ENCODE measurements around the gene MREG.

MREG gene

DNA sequence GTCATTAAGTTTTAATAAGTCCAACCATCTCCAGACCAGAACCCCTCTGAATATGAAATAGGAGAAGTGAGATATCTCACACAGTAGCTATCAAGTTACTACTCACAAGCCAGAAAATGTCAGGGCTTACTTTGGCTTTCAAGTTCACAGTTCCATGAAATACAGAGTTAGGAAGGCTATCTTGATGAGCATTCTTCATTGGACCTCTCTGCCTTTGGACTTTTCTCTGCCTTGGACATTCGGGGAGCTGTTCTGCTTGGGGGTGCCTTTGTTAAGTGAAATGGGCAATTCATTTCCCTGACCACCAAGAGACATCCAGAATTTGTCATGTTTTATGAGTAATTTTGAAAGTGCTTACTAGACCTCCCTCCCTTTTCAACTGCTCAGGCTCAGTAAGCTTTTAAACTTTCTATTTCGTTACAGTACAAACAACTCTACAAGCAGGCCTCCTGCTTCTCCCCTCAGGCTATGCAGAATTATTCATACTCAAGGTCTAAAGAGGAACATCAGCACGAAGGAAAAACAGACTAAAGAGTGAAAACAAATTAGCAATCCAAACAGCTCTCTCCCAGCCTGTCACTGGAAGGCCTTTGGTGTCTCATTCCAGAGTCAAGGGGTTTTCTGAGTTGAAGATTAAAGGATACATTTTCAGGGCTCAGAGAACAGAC lies 95.3 kb downstream of the MREG start:
- no peak for DNase-seq

DNA sequence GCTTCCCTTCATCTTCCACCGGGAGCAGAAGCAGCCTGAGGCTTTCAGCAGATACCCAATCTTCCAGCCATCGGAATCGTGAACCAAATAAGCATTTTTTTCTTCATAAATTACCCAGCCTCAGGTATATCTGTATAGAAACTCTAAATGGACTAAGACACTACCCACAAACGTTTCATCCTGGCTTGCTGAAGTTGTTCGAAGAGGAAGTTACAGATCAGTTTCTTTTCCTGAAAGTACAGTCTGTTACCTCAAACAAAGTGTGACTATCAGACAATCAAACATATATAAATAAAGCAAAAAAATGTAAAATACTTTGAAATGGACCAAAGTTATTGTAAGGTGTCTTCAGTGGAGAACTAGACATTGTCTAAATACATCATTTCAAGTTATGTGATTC lies 97.9 kb downstream of the MREG start:
- DNase-seq, result no peak

DNA sequence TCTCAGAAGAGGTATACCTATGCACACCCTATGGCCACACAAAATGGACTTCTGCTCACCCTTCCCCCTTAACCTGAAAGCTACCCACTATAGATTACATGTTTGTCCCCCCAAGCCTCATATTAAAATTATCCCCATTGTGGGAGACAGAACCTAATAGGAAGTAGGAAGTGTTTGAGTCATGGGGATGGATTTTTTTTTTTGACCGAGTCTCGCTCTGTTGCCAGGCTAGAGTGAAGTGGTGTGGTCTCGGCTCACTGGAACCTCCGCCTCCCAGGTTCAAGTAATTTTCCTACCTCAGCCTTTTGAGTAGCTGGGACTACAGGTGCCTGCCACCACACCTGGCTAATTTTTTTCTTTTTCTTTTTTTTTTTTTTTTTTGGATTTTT lies 98.6 kb downstream of the MREG start:
- DNase-seq, result no peak

DNA sequence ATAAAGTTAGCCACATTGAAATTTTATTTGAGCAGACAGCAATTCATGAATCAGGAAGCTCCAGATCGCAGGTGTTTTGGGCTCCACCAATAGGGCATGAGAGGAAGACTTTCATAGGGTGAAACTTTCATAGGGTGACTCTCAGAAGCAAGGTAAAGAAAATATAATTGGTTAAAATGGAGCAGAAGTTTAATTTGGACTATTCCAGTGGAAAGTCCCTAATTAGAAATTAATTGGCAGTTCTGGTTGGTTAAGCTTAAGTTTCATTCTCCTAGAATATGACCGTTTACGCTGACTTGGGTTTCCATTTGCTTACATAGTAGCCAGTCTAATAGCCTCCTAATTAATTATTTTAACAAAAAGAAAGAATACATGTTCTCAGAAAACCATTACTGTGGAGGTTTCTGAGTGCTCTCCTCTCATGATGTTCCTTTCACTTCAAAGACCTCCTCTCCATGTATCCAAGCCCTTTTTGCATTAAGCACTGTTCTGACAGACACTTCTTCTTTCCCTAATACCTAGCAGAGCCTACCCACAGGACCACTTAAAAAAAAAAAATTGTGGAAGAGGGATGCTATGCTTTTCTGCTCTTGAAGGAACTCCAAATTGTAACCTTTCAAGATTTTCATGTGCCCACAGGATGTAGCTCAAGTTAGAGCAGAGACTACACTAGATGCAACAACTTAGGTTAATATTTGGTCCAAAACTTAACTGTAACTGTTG lies 99.1 kb downstream of the MREG start:
- DNase-seq, result no peak

DNA sequence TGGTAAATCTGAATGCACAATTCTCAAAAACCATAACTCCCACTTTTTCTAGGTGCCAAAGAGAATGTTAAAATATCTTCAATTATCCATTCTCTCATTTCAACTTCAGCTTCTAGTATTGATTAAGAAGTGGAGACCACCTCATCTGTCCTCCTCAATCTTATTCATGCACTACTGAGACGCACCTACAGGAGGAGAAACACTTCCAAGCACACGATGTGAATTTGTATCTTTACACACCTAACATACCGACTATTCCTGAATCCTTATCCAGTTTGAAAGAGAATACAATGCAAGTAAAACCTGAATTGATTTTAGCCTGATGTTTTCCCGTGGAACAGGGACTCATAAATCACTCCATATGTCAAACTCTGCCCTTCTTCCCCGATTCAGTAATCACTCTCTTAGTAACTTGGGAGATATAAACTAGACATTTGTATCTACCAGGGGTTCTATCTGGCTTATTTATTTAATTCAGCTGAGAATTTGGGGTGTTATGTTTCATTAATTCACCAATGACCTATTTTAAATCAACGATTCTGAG lies 101.0 kb downstream of the MREG start:
- DNase-seq, result no peak

DNA sequence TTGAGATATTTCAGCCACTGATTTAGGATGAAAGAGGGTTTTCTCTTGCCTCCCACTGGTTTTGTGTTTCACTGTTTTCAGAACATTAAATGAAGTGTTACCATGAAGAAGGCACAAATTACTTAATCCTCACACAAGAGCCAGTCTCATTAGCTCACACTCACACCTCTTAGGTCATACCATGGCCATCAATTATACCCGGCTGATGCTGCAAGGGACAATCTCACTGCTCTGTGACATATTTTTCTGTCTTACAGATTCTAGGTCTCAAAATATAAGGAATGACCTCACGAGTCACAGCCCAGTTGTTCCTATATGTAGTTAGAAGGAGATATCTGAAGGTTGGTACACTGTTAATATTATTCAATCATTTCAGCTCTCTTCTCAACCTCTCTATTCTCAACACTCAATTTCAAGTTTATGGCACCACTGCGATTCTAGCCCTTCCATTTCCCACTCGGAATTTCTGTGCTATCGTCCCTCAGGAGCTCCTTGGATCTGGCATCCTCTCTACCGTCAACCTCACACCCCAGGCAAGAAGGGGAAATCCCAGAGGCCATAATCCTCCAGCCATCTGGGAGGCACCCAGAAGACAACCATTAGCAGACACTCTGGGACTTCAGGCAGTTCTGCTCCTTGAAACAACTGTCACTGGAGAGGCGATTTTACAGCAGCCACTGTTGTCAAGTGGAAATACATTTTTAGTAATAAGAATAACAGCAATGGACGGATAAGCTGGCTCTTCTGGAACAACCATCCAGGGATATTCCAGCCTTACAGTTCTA lies 101.9 kb downstream of the MREG start:
- DNase-seq, result no peak

DNA sequence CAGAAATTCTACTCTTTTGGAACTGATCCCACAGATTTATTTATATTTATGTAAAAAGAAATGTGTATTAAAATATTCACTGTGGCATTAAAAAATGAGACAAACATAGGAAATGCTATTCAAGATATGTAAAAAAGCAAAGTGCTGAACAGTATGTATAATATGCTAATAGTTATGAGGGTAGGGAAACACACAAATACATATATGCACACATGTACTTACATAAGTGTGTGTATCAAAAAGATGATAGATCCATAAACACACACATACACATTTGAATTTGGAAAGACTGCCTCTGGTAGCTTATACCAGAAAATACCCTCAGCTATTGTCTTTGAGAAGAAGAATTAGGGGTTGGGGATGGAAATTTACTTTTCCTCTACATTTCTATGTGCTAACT lies 103.2 kb downstream of the MREG start:
- no peak for DNase-seq

DNA sequence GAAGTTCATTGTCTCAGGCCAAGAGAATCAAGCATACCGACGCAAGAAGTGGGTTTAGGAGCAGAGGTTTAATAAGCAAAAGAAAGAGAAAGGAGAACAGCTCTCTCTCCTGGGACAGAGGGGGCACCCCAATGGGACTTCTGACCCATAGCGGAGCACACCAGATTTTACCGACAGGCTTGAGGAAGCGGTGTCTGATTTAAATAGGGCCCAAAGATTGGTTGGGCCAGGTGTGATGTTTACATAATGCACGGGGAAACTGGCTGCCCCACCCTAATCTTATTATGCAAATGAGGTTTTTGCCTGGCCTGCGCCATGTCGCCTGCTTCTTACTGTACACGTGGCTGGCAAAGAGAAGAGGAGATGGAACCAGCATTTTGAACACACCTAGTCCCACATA lies 106.2 kb downstream of the MREG start:
- DNase-seq, result no peak

DNA sequence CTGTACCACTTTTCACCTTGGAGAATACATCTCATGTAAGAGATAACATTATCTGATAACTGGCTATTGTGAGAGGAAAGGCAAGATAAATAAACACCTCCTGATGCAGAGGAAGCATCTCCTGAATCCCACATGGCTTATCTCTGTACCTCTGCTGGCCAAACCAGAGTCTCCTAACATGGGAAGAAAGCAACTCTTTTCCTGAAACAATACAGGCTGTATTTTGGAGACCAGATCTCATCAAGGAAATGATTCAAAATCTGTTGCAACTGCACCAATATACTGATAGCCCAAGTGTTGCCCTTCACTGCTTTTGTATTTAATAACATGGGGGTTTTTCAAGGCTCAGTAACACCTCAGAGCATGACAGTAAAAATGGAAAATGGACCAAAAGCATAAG lies 106.9 kb downstream of the MREG start:
- no peak for DNase-seq

DNA sequence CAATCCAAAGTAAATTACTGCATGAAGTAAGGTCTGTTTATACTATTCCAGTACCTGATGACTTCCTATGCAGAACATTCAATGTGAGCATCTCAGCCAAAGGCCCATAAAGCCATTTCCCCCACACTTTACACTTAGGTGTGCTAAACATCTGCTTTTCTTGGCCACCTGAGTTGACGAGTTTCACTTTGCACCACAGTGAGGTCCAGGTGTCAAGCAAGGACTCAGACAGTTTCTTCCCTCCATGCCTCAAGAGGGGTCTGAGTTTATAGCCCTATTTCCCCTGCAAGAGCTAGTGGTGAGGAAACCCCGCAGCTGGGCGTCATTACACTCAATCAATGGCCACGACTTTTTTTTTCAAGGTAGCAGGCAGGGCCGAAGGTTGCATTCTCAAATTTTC lies 107.7 kb downstream of the MREG start:
- no peak for DNase-seq

DNA sequence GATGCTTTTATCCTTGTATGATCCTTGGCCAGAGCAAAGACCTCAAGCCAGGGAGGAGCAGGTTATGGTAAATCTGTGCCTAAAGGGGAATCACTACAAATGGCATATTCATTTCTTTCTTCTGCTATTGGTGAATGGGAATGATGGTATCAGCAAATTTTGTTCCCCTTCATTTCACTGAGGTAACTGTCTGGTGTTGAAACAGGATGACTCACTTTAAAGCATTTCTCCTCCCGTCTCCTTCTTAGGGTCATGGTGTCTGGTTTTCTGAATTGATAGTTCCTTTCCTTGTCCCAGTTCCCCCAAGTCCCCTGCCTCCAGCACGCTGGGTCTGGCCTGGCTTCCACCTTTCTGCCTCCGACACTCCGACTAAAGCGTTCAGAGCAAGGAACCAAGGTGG lies 109.2 kb downstream of the MREG start:
- DNase-seq, result no peak

DNA sequence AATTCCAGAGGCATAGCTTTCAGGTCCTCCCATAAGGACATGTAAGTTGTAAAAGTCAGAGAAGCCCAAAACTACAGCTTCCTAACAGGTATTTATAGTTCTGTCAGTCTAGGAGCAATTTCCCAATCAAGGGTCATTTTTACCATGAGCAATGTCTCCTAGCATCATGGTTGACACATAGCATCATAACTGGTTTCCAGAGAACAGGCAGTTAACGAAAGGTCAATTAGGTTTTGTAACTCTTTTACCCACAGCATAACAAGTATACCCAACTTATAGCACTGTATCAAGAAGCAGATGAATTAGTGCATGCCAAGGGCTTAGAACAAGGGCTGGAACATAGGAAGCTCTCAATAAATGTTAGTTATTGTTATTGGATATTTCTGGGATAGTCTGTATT lies 110.1 kb downstream of the MREG start:
- DNase-seq, result no peak

DNA sequence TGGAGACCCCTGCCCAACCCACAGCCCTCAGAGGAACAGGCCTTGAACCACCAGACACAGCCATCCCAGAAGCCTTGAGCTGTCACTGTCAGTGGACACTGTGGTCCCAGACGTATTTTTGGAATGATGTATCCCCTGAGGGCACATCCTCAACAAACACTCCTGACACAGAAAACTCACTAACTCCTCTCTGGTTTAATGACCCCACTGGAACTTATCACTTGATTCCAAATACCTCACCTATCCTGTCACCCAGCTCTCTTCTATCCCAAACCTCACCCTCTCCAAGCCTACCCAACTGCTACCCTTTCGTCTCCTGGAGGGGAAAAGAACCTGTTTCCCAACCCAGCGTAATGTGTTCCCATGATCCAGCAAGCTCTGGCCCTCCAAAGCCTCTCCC lies 111.6 kb downstream of the MREG start:
- no peak for DNase-seq

DNA sequence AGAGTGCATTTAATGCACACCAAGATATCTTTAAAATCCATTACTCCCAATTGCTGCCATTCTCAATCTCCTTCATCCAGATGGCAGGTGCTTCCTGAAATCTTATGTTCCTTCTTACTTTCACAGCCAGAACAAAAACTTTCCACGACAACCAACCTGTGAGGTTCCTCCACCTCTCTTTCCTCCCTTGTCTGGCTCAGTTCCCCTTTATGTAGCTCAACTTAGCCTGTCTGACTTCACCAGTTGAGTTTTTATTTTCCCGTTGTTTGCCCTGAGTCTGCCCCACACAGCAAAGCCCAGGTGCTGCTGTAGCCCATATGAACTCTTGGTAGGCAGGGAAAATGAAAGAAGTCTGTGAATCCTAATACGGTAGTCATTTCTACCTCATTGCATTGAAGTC lies 112.5 kb downstream of the MREG start:
- no peak for DNase-seq

DNA sequence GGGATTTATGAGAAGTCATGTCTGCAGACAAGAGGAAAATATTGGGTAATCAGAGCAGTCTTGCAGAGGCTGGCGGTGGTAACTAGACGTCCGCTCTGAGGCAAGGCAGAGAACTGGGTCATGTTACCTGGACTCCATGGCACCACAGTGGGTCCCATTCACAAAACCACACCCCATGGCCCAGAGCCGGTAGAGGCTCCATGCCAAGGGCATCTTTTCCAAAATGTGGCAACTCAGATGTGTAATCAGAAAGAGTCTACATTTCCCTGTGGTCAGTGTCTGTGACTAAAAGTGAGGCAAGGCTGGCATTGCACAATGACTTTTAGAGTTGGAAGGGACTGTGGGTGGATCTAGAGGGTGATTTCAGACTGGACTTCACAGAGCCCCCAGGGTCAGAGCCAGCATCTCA lies 113.1 kb downstream of the MREG start:
- DNase-seq, result no peak

DNA sequence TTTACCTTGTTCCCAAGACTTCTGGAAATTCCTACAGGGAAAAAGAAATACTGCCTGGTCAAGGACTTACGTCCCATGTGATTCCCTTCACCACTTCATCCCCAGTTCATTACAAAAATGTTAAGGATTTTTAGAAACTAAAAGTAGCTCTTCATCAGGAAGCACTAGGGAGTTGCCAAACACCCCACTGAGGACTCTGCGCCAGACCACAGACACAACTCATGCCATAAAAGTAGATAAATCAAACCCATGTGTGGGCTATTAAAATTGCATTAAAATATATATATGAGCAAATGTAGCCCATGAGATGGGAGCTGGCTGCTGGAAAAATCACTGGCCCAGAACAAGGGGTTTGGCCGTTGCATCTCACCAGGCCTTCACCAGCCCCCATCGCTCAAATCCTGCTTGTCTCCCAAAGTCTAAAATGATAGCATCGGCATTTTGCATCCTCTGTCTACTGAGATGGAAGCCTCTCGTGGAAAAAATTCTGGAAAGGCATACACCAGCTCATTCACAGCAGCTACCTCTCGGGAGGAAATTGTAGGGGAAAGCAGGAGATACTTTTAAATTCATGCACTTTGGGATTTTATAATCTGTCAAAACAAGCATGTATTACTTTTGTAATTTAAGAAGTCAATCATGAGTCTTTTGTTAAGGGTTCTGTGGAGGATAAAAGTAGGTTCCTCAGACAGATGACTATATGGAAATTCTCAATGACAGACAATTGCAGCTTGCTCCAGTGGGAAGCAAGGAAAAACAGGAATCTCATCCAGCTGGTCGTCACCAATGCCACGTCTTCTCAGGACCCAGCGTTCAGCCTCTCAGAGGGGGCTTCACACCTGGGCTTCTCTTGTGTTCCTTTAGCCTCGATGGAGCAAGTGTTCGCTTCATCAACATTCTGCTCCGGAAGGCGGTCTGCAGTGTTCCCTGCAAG lies 113.9 kb downstream of the MREG start:
- no peak for DNase-seq

DNA sequence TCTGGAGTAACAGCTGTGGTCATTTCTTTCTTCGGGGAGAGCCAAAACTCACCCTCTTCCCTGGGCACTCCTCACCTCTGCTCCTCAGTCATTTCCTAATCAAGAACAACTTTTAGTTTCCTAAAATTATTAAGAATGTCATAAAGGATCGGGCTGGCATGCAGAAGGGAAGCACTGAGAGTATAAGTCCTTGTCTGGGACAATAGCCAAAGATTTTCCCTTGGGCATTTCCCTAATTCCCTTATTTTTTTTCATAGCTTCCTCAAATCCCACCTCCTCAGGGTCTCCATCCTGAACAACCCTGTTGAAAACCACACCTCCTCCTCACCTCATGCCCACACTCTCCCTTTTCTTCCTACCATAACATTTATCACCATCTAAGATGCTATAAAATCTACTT lies 115.0 kb downstream of the MREG start:
- no peak for DNase-seq

DNA sequence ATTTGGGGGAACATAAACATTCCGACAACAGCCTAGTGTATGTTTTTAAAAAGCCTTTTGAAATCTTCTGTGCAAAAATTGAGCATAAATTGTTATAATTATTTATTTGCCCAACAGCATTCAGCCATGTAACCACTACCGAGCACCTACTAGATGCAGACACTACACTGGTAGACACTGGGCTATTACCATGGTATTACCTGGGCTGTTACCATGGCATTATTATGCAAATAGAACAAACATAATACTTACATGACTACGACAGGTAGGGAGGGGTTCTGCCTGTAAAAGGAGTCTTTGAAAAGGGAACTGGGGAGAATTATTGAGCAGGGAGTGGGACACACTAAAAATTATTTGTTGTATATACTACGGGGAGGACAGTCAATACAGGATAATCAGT lies 116.4 kb downstream of the MREG start:
- no peak for DNase-seq

DNA sequence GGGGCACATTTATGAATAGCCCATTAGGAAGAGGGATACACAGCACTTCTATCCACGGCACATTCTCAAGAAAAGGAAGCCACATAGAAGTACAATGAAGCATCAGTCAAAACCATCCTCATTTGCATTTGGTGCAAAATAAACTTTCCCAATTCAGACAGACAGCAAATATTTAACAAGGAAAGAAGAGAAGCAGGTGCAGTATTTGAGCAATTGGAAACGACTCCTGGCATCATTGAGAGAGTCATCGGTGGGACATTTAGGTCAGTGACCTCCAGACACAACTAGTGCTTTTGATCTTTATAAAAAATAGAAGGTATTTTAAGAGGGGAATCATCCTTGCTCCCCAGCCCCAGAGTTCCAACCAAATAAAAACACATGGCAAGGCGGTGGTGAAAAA lies 118.0 kb downstream of the MREG start:
- DNase-seq, result no peak
